Measurements from ENCODE around the gene KCTD10. TPM values are rescaled to one million over a fixed set of nuclear protein-coding genes. Genes with fewer than 3 reads are reported as not detected.

The KCTD10 gene
- total and polyA plus RNA-seq, 2 of the 13 experiments (the other 11 are each of a cell fraction or from before 2014, with no cell fraction given) = 6.9 to 25.4 TPM

DNA sequence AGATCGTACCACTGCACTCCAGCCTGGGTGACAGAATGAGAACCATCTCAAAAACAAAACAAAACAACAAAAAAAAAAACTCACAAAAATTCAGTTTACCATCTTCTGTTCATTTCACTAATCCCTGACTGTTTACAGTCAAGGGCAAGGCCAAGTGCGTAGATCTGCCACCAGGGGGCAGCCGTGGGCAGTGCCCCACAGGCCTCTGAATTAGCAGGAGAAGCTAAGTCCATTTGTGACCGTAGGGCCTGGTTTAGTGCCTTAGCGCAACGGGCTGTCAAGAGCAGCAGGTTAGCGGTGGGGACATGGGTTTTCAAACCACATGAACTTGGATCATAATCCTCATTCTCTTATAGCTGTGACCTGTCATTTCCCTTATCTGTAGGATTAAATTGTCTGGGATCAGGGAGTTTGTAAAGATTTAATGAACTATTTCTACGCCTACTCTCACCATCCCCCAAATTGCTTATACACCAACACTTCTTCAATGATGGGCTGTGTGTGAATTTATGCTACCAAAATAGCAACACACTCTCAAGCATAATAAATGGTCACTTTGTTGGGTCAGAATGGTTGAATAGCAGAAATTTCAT lies 49.0 kb downstream of the KCTD10 start:
- no TSS peak for BruUV-seq (replicated peaks)
- Histone ChIP-seq H3K9me3 (ENCODE audit: low read length) (no peaks in the 10 kb centered on the region), H3K27me3 (ENCODE audit: control insufficient read depth in 1 of 2, insufficient read depth in 2 of 2, low read length in 2 of 2) (no peaks in the 10 kb centered on the region; a peak in 1 of 5 replicates), H3K4me1 (ENCODE audit: insufficient read depth, low read length) (peaks cover 15% of the 10 kb centered on the region), H3K4me3 (replicated peaks in 1 of 3; ENCODE audit: insufficient read depth in 1 of 3, low read depth in 2 of 3, low read length in 3 of 3) (no peak overlapping the region), H3K79me2 (ENCODE audit: insufficient read depth, low read length) (no peaks in the 10 kb centered on the region), H3K27ac (ENCODE audit: extremely low read length, insufficient read depth, low read length) (no peak overlapping the region), H2AFZ (ENCODE audit: low read length) (no peak overlapping the region), H4K20me1 (ENCODE audit: insufficient read depth, low read length) (no peaks in the 10 kb centered on the region), H3K4me2 (ENCODE audit: low read depth, low read length) (no peak overlapping the region), H3K9ac (ENCODE audit: insufficient read depth, low read depth, low read length) (no peak overlapping the region), H3K36me3 (replicated peaks in 1 of 2; ENCODE audit: control insufficient read depth in 1 of 2, insufficient read depth in 2 of 2, low read length in 2 of 2) (no peaks in the 10 kb centered on the region)
- WGBS (ENCODE audit: low lambda C conversion rate) = 11% methylated on average over 8 of the region's 8 CpGs
- ChIA-PET CTCF (ENCODE audit: low intra/inter-chr PET ratio, low total read pairs) (interaction anchor here (1.2 kb wide), 1 partner anchor 34 kb away, joined by 3 read pairs; no protein-coding TSS in a partner anchor), POLR2A (interaction anchor here (0.6 kb wide), 1 partner anchor 22 kb away, joined by 4 read pairs; no protein-coding TSS in a partner anchor)
- in situ Hi-C loops (cut with HindIII; ENCODE audit: extremely low pct_ligation_motif_present, low pct_unique_long_range_greater_than_20kb) (loop anchor here (5.0 kb wide), 1 partner anchor 349 kb away; no protein-coding TSS in a partner anchor), intact Hi-C loops (cut with micrococcal nuclease; ENCODE audit: unreplicated experiment) (loop anchor here (1.0 kb wide), 1 partner anchor 66 kb away; no protein-coding TSS in a partner anchor)
- ATAC-seq (peak; percentile 84), FAIRE-seq (peak; percentile 93), DNase-seq (ENCODE audit: low spot score) (peak; percentile 62)
- TF ChIP-seq BCL6 (CRISPR knock-in tag; IDR thresholded peaks at IDR 0.05) = 0 out of 2 replicates have a peak, but pooled peaks have one; percentile 32
- peak; percentile 91 for TF ChIP-seq XRCC5 (optimal IDR thresholded peaks at IDR 0.05; ENCODE audit: low read length)
- TF ChIP-seq ZNF235 (CRISPR knock-in tag; IDR thresholded peaks at IDR 0.05; ENCODE audit: borderline replicate concordance) = no peak
- TF ChIP-seq ZNF879 (CRISPR knock-in tag; IDR thresholded peaks at IDR 0.05) = no peak
- no peak for TF ChIP-seq NCOA5 (CRISPR knock-in tag; IDR thresholded peaks at IDR 0.05)
- TF ChIP-seq, protein P1, sequence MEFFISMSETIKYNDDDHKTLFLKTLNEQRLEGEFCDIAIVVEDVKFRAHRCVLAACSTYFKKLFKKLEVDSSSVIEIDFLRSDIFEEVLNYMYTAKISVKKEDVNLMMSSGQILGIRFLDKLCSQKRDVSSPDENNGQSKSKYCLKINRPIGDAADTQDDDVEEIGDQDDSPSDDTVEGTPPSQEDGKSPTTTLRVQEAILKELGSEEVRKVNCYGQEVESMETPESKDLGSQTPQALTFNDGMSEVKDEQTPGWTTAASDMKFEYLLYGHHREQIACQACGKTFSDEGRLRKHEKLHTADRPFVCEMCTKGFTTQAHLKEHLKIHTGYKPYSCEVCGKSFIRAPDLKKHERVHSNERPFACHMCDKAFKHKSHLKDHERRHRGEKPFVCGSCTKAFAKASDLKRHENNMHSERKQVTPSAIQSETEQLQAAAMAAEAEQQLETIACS (CRISPR knock-in tag; IDR thresholded peaks at IDR 0.05) = no peak
- TF ChIP-seq IKZF4 (CRISPR knock-in tag; IDR thresholded peaks at IDR 0.05; ENCODE audit: borderline replicate concordance, low read depth, not compliant biosample characterization) = no peak
- TF ChIP-seq MIXL1 (CRISPR knock-in tag; IDR thresholded peaks at IDR 0.05) = peak; percentile 73
- TF ChIP-seq, protein P2, sequence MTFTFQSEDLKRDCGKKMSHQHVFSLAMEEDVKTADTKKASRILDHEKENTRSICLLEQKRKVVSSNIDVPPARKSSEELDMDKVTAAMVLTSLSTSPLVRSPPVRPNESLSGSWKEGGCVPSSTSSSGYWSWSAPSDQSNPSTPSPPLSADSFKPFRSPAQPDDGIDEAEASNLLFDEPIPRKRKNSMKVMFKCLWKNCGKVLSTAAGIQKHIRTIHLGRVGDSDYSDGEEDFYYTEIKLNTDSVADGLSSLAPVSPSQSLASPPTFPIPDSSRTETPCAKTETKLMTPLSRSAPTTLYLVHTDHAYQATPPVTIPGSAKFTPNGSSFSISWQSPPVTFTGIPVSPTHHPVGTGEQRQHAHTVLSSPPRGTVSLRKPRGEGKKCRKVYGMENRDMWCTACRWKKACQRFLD (CRISPR knock-in tag; IDR thresholded peaks at IDR 0.05; ENCODE audit: borderline replicate concordance) = no peak
- no peak for TF ChIP-seq MIER2 (CRISPR knock-in tag; IDR thresholded peaks at IDR 0.05)
- no peak for TF ChIP-seq SP4 (CRISPR knock-in tag; IDR thresholded peaks at IDR 0.05)
- TF ChIP-seq SRY (CRISPR knock-in tag; IDR thresholded peaks at IDR 0.05) = no peak
- peak; percentile 22; the same call in 1 of the 2 replicates for TF ChIP-seq GATAD2A (CRISPR knock-in tag; IDR thresholded peaks at IDR 0.05)
- TF ChIP-seq ZKSCAN5 (CRISPR knock-in tag; IDR thresholded peaks at IDR 0.05) = no peak
- peak; percentile 58 for TF ChIP-seq ZFX (CRISPR knock-in tag; IDR thresholded peaks at IDR 0.05; ENCODE audit: low read depth)
- TF ChIP-seq ZNF501 (CRISPR knock-in tag; IDR thresholded peaks at IDR 0.05) = no peak
- TF ChIP-seq ZNF3 (CRISPR knock-in tag; IDR thresholded peaks at IDR 0.05) = 0 out of 2 replicates have a peak, but pooled peaks have one; percentile 45
- TF ChIP-seq SNAPC2 (CRISPR knock-in tag; IDR thresholded peaks at IDR 0.05) = no peak
- TF ChIP-seq RELA (CRISPR knock-in tag; IDR thresholded peaks at IDR 0.05) = no peak
- no peak for TF ChIP-seq ZNF337 (CRISPR knock-in tag; IDR thresholded peaks at IDR 0.05; ENCODE audit: borderline replicate concordance, low read depth)
- TF ChIP-seq ZMYM4 (CRISPR knock-in tag; IDR thresholded peaks at IDR 0.05) = no peak
- TF ChIP-seq ZNF570 (CRISPR knock-in tag; IDR thresholded peaks at IDR 0.05; ENCODE audit: borderline replicate concordance) = no peak
- no peak for TF ChIP-seq ZNF547 (CRISPR knock-in tag; IDR thresholded peaks at IDR 0.05)

Data from HepG2 (cell line).